GM12878 (cell line): ENCODE data around the gene ACKR1. TPM values are rescaled to one million over a fixed set of nuclear protein-coding genes. Genes with fewer than 3 reads are reported as not detected.
A peak's percentile ranks its signal among the peaks of the same experiment; 100 is the strongest.

Experiments
- ATAC-seq: fragments of 200-7000 bp; cut with Tn5 transposase; 3 replicates; pipeline ENCODE4 v1.9.1; 2020; ENCODE audit warnings: mild to moderate bottlenecking, moderate library complexity
- BruUV-seq: library from RNA; stranded (reverse); fragments of 400-500 nt; replicated peaks from 2 replicates; lab custom pipeline; 2021; lab: Mats Ljungman, UMichigan
- CTCF ChIA-PET: fragments of 300-600 bp; sonication (Branson Sonifier 250); formaldehyde crosslinking; extraction: SDS; loops from one replicate; lab custom pipeline; 2021; ENCODE audit warnings: inconsistent platforms; lab: Yijun Ruan, JAX
- POLR2A ChIA-PET: fragments of 350-600 bp; formaldehyde crosslinking; extraction: SDS; loops from one replicate; lab custom pipeline; 2021; ENCODE audit warnings: inconsistent platforms; lab: Charles Lee
- RAD21 ChIA-PET: fragments of 300-600 bp; sonication (Branson Sonifier 250); formaldehyde crosslinking; loops from one replicate; lab custom pipeline; 2023; ENCODE audit warnings: antibody characterized with exemption; ENCODE audit not compliant: unreplicated experiment; lab: Charles Lee
- SMC1A ChIA-PET: fragments of 300-600 bp; sonication (Branson Sonifier 250); formaldehyde crosslinking; loops from one replicate; lab custom pipeline; 2023; ENCODE audit not compliant: unreplicated experiment, uncharacterized antibody; lab: Charles Lee
- DNase-seq: peaks from one replicate; pipeline ENCODE4 v3.0.0-alpha.2; 2011; ENCODE audit warnings: low read depth, low spot score
- FAIRE-seq: peaks from 3 replicates; lab custom pipeline; 2011; peaks lifted over from hg19 to GRCh38; lab: Jason Lieb, UNC
- H2AFZ ChIP-seq: 2 replicates; pipeline ENCODE4 v1.6.0; 2011; ENCODE audit warnings: low read depth, low read length, control low read depth; ENCODE audit not compliant: control insufficient read depth
- H3K27ac ChIP-seq: 2 replicates; pipeline ENCODE4 v1.5.1; 2011; ENCODE audit warnings: control low read depth; ENCODE audit not compliant: control insufficient read depth, insufficient read depth
- H3K27me3 ChIP-seq, 2 experiments: replicated peaks in 1 of 2; 2 replicates each; pipeline versions ENCODE4 v1.6.0 to v1.6.1; 2011; ENCODE audit warnings: low read length in 1 of 2; ENCODE audit not compliant: control insufficient read depth in 2 of 2, insufficient read depth in 2 of 2
- H3K36me3 ChIP-seq, 2 experiments: 2 replicates each; pipeline ENCODE4 v1.5.1; 2011; ENCODE audit warnings: low read length in 1 of 2; ENCODE audit not compliant: control insufficient read depth in 2 of 2, insufficient read depth in 2 of 2
- H3K4me1 ChIP-seq: 2 replicates; pipeline ENCODE4 v1.6.1; 2011; ENCODE audit warnings: mild to moderate bottlenecking, low read length, moderate library complexity, mixed read lengths; ENCODE audit not compliant: control insufficient read depth, insufficient read depth
- H3K4me2 ChIP-seq: 2 replicates; pipeline ENCODE4 v1.6.0; 2011; ENCODE audit warnings: control low read depth; ENCODE audit not compliant: control insufficient read depth, insufficient read depth
- H3K4me3 ChIP-seq: fragments of 200-600 bp; sonication (generic); 2 replicates; pipeline ENCODE4 v1.5.1; 2016
- H3K79me2 ChIP-seq: 2 replicates; pipeline ENCODE4 v1.6.0; 2011; ENCODE audit warnings: low read length; ENCODE audit not compliant: control insufficient read depth, insufficient read depth
- H3K9ac ChIP-seq: 2 replicates; pipeline ENCODE4 v1.8.0; 2011; ENCODE audit warnings: low read length, control low read depth, mixed read lengths; ENCODE audit not compliant: control insufficient read depth, insufficient read depth
- H3K9me3 ChIP-seq: replicated peaks from 3 replicates; pipeline ENCODE4 v1.5.1; 2011; ENCODE audit warnings: mild to moderate bottlenecking, low read length; ENCODE audit not compliant: control insufficient read depth, insufficient read depth
- H4K20me1 ChIP-seq: 2 replicates; pipeline ENCODE4 v1.6.0; 2011; ENCODE audit not compliant: control insufficient read depth, insufficient read depth
- HDAC6 ChIP-seq: fragments of 200-600 bp; sonication (generic); IDR thresholded peaks from one replicate; pipeline ENCODE4 v1.8.0; 2017; ENCODE audit warnings: antibody characterized with exemption; ENCODE audit not compliant: unreplicated experiment
- LARP7 ChIP-seq: fragments of 450-650 bp; IDR thresholded peaks from 2 replicates; pipeline ENCODE4 v1.6.1; 2017; ENCODE audit warnings: mild to moderate bottlenecking
- NFIC ChIP-seq: IDR thresholded peaks from 2 replicates; pipeline ENCODE4 v1.6.1; 2012; ENCODE audit warnings: low read depth, mild to moderate bottlenecking, inconsistent platforms, low read length, moderate library complexity
- STAT3 ChIP-seq: IDR thresholded peaks from 2 replicates; pipeline ENCODE4 v1.6.1; 2011; ENCODE audit warnings: low read depth, low read length, improper control_type of control experiment
- WGBS: methylation state at CpG from one replicate; pipeline ENCODE4 v1.1.6; 2016; ENCODE audit warnings: low lambda C conversion rate; ENCODE audit not compliant: insufficient replicate concordance, insufficient coverage; ENCODE audit errors: missing lambda C conversion rate; 5-methylcytosine and 5-hydroxymethylcytosine counted together
- in situ Hi-C: fragments of 300-500 bp; cut with MboI; formaldehyde crosslinking; loops from 9 replicates; pipeline ENCODE4 v1.14.3; 2018; ENCODE audit warnings: mixed read lengths
- intact Hi-C: fragments of 100-400 bp; cut with micrococcal nuclease; formaldehyde crosslinking; loops from one replicate; pipeline ENCODE4 v1.14.2; 2022; ENCODE audit not compliant: unreplicated experiment
- polyA plus RNA-seq, 11 experiments: library from polyadenylated mRNA; depleted of rRNA in 4 of 11; unstranded in 6 of 11; stranded (reverse) in 5 of 11; fragments of >200 nt; fragmentation: Nextera tagmentation in 4 of 11; fragmentation: Illumina TruSeq in 1 of 11; extraction: Ambion mirVana in 4 of 11; extraction: Trizol in 1 of 11; gene quantifications; 1 replicate in 1 of 11; 2 replicates in 10 of 11; pipeline versions ENCODE4 v1.2.1 to v1.2.3, GENCODE V29; 2011 to 2016; ENCODE audit warnings: inconsistent platforms in 2 of 11, missing spikeins in 2 of 11, low read depth in 1 of 11
- total RNA-seq, 4 experiments: library from RNA; depleted of rRNA in 3 of 4; stranded (reverse); fragments of >200 nt in 3 of 4; fragmentation: Illumina TruSeq in 1 of 4; extraction: Trizol in 1 of 4; gene quantifications; 2 replicates each; pipeline versions ENCODE4 v1.2.1 to v1.2.3, GENCODE V29; 2013 to 2021
- TF ChIP-seq, protein P1 (sequence below): fragments of 450-650 bp; formaldehyde crosslinking; IDR thresholded peaks from 2 replicates; pipeline ENCODE4 v1.4.0; 2020; ENCODE audit warnings: mild to moderate bottlenecking, moderate library complexity
- TF ChIP-seq, protein P2 (sequence below): fragments of 450-650 bp; IDR thresholded peaks from 2 replicates; pipeline ENCODE4 v1.6.1; 2017; ENCODE audit warnings: antibody characterized with exemption, mild to moderate bottlenecking, moderate library complexity
- TF ChIP-seq, protein P3 (sequence below): IDR thresholded peaks from 2 replicates; pipeline ENCODE4 v1.6.1; 2012; ENCODE audit warnings: mild to moderate bottlenecking, low read depth, low read length

ACKR1 gene
- total and polyA plus RNA-seq, 10 of the 15 experiments (the other 5 are each of a cell fraction or from before 2014, with no cell fraction given): 0.06 to 1.8 (median 0.38) TPM; not detected in 1

DNA sequence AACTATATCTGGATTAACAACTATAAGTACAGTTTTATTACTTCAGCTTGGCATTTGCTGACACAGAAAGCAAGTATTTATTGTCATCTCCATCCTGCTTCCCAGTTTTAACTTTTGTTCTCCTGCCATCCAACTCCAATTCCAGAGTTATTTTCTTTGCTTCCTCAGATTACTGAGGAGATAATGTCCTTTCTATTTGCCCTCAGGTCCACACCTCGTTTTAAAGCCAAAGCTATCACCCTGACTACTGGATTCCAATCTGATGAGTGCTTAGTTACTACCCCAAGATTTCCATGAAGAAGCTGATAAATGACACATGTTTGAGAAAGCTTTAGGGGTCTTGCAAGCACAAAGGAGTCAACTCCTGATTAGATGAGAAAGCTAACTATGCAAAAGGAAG is 25.2 kb downstream of the ACKR1 start (continued):
- TF ChIP-seq, protein P1, sequence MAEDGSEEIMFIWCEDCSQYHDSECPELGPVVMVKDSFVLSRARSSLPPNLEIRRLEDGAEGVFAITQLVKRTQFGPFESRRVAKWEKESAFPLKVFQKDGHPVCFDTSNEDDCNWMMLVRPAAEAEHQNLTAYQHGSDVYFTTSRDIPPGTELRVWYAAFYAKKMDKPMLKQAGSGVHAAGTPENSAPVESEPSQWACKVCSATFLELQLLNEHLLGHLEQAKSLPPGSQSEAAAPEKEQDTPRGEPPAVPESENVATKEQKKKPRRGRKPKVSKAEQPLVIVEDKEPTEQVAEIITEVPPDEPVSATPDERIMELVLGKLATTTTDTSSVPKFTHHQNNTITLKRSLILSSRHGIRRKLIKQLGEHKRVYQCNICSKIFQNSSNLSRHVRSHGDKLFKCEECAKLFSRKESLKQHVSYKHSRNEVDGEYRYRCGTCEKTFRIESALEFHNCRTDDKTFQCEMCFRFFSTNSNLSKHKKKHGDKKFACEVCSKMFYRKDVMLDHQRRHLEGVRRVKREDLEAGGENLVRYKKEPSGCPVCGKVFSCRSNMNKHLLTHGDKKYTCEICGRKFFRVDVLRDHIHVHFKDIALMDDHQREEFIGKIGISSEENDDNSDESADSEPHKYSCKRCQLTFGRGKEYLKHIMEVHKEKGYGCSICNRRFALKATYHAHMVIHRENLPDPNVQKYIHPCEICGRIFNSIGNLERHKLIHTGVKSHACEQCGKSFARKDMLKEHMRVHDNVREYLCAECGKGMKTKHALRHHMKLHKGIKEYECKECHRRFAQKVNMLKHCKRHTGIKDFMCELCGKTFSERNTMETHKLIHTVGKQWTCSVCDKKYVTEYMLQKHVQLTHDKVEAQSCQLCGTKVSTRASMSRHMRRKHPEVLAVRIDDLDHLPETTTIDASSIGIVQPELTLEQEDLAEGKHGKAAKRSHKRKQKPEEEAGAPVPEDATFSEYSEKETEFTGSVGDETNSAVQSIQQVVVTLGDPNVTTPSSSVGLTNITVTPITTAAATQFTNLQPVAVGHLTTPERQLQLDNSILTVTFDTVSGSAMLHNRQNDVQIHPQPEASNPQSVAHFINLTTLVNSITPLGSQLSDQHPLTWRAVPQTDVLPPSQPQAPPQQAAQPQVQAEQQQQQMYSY (CRISPR knock-in tag): no peak
- TF ChIP-seq STAT3: no peak

DNA sequence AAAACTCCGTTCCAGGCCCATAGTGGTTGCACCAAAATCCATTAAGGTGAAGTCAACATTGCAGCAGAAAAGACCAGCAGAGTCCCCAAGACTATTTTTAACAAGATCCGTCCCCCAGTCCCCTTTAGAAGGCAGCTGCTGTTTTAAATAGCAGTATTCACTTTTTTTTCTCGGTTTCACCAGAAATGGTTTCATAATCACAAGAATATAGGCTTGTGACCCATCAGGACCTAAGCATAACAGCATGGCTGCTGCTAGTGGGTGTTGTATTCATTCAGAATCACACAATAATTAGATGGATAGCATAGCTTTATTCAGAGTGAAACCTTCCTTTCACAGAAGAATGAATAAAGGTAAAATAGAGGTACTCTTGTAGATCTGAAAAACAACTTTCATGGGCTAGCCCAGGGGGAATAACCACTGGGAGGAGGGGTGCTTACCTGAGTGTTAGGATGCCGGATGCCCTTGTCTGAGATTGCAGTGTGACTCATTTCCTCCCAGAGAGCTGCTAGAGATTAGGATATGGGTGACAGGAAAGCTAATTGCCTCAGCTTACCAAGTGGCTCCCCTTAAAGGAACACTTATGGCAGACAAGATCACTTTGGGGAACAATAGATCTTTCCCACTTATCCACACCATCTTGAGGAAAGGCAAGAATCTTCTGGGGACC is 35.0 kb downstream of the ACKR1 start:
- SMC1A ChIA-PET: no interaction called here
- no peaks in the 10 kb centered on the region for H4K20me1 ChIP-seq
- RAD21 ChIA-PET: no interaction called here
- POLR2A ChIA-PET: no interaction called here
- H3K27ac ChIP-seq: no peak overlapping the region
- H3K4me1 ChIP-seq: peaks cover 15% of the 10 kb centered on the region
- no peaks in the 10 kb centered on the region for H3K9me3 ChIP-seq
- peak; percentile 80 for ATAC-seq
- H3K4me3 ChIP-seq: peak overlapping the region; percentile 14; the same call in 1 of the 2 replicates
- peak; percentile 15 for DNase-seq
- H3K79me2 ChIP-seq: no peaks in the 10 kb centered on the region
- H2AFZ ChIP-seq: no peak overlapping the region
- intact Hi-C loops: no loop called here
- in situ Hi-C loops: no loop called here
- peak overlapping the region; percentile 76 for H3K4me2 ChIP-seq
- FAIRE-seq: peak; percentile 88
- 0% methylated on average over 4 of the region's 4 CpGs for WGBS
- no TSS peak for BruUV-seq
- H3K9ac ChIP-seq: no peak overlapping the region
- CTCF ChIA-PET: interaction anchor here (1.5 kb wide), 1 partner anchor 25 kb away, joined by 3 read pairs; no protein-coding TSS in a partner anchor
- no peaks in the 10 kb centered on the region for H3K36me3 ChIP-seq
- no peaks in the 10 kb centered on the region for H3K27me3 ChIP-seq
- peak; percentile 36; the same call in 1 of the 2 replicates for TF ChIP-seq NFIC
- TF ChIP-seq LARP7: no peak
- TF ChIP-seq, protein P2, sequence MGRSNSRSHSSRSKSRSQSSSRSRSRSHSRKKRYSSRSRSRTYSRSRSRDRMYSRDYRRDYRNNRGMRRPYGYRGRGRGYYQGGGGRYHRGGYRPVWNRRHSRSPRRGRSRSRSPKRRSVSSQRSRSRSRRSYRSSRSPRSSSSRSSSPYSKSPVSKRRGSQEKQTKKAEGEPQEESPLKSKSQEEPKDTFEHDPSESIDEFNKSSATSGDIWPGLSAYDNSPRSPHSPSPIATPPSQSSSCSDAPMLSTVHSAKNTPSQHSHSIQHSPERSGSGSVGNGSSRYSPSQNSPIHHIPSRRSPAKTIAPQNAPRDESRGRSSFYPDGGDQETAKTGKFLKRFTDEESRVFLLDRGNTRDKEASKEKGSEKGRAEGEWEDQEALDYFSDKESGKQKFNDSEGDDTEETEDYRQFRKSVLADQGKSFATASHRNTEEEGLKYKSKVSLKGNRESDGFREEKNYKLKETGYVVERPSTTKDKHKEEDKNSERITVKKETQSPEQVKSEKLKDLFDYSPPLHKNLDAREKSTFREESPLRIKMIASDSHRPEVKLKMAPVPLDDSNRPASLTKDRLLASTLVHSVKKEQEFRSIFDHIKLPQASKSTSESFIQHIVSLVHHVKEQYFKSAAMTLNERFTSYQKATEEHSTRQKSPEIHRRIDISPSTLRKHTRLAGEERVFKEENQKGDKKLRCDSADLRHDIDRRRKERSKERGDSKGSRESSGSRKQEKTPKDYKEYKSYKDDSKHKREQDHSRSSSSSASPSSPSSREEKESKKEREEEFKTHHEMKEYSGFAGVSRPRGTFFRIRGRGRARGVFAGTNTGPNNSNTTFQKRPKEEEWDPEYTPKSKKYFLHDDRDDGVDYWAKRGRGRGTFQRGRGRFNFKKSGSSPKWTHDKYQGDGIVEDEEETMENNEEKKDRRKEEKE: no peak
- TF ChIP-seq, protein P3, sequence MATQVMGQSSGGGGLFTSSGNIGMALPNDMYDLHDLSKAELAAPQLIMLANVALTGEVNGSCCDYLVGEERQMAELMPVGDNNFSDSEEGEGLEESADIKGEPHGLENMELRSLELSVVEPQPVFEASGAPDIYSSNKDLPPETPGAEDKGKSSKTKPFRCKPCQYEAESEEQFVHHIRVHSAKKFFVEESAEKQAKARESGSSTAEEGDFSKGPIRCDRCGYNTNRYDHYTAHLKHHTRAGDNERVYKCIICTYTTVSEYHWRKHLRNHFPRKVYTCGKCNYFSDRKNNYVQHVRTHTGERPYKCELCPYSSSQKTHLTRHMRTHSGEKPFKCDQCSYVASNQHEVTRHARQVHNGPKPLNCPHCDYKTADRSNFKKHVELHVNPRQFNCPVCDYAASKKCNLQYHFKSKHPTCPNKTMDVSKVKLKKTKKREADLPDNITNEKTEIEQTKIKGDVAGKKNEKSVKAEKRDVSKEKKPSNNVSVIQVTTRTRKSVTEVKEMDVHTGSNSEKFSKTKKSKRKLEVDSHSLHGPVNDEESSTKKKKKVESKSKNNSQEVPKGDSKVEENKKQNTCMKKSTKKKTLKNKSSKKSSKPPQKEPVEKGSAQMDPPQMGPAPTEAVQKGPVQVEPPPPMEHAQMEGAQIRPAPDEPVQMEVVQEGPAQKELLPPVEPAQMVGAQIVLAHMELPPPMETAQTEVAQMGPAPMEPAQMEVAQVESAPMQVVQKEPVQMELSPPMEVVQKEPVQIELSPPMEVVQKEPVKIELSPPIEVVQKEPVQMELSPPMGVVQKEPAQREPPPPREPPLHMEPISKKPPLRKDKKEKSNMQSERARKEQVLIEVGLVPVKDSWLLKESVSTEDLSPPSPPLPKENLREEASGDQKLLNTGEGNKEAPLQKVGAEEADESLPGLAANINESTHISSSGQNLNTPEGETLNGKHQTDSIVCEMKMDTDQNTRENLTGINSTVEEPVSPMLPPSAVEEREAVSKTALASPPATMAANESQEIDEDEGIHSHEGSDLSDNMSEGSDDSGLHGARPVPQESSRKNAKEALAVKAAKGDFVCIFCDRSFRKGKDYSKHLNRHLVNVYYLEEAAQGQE: no peak
- TF ChIP-seq HDAC6: no peak
